Measurements from ENCODE around the gene CDHR3. TPM values are rescaled to one million over a fixed set of nuclear protein-coding genes. Genes with fewer than 3 reads are reported as not detected.

CDHR3 gene
- total and polyA plus RNA-seq, 9 of the 15 experiments (the other 6 are each of a cell fraction or from before 2014, with no cell fraction given) = 0.03 to 0.66 (median 0.24) TPM; not detected in 1

DNA sequence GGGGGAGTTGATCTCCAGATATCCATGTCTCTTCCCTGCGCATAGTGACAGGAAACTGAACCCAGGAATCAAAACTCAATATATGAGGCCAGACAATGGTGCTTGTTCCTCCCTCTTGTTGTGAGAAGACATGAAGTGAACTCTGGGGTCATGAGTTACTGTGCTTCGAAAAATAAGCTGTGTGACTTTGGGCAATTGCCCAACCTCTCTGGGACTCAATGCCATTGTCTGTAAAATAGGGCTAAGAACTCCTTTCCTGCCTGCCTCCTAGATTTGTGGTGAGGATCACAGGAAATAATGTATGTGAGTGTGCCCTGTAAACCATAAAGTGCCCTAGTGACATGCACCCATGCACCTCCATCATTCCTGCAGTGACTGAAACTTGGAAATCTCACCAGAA lies 100.6 kb downstream of the CDHR3 start:
- Histone ChIP-seq H3K79me2 (ENCODE audit: control insufficient read depth, insufficient read depth, low read length) (no peaks in the 10 kb centered on the region), H4K20me1 (replicated peaks; ENCODE audit: control insufficient read depth, insufficient read depth, low read length) (peaks cover 7% of the 10 kb centered on the region; the same call in 1 of the 2 replicates), H3K36me3 (ENCODE audit: control insufficient read depth, insufficient read depth, low read length) (no peaks in the 10 kb centered on the region), H3K4me3 (no peak overlapping the region), H3K4me2 (ENCODE audit: insufficient read depth, low read length) (no peak overlapping the region), H2AFZ (ENCODE audit: low read depth, low read length) (no peak overlapping the region), H3K27me3 (ENCODE audit: control insufficient read depth in 2 of 2, insufficient read depth in 2 of 2, low read length in 2 of 2) (peaks cover 25 to 61% of the 10 kb centered on the region in 2 experiments; a peak in 4 of 5 replicates), H3K9me1 (ENCODE audit: control insufficient read depth, insufficient read depth, low read length) (peaks cover 7% of the 10 kb centered on the region), H3K4me1 (replicated peaks in 1 of 2; ENCODE audit: control insufficient read depth in 2 of 2, insufficient read depth in 2 of 2, low read length in 2 of 2) (peaks cover 11 to 21% of the 10 kb centered on the region in 2 experiments), H3K9me3 (replicated peaks; ENCODE audit: control insufficient read depth, insufficient read depth, low read depth, low read length) (no peaks in the 10 kb centered on the region), H3K9ac (ENCODE audit: insufficient read depth in 1 of 2, low read depth in 2 of 2, low read length in 2 of 2) (no peak overlapping the region), H3K27ac (ENCODE audit: extremely low read depth, low read depth, low read length) (no peak overlapping the region)
- ChIA-PET POLR2A (interaction anchor here (1.0 kb wide), 1 partner anchor 13 kb away, joined by 3 read pairs; no protein-coding TSS in a partner anchor), CTCF (ENCODE audit: low intra/inter-chr PET ratio) (no interaction called here)
- intact Hi-C loops (cut with micrococcal nuclease) = no loop called here
- no peak for DNase-seq (ENCODE audit: extremely low read depth in 1 of 4, low spot score in 3 of 4)
- no peak for ATAC-seq
- FAIRE-seq = no peak
- WGBS (ENCODE audit: insufficient coverage, low coverage, missing lambda C conversion rate) = 38% methylated on average over 2 of the region's 2 CpGs
- in situ Hi-C loops (cut with MboI) = no loop called here
- BruUV-seq (replicated peaks) = no TSS peak
- TF ChIP-seq BCOR (IDR thresholded peaks at IDR 0.05) = peak; percentile 66; the same call in 1 of the 2 replicates
- TF ChIP-seq, protein P1, sequence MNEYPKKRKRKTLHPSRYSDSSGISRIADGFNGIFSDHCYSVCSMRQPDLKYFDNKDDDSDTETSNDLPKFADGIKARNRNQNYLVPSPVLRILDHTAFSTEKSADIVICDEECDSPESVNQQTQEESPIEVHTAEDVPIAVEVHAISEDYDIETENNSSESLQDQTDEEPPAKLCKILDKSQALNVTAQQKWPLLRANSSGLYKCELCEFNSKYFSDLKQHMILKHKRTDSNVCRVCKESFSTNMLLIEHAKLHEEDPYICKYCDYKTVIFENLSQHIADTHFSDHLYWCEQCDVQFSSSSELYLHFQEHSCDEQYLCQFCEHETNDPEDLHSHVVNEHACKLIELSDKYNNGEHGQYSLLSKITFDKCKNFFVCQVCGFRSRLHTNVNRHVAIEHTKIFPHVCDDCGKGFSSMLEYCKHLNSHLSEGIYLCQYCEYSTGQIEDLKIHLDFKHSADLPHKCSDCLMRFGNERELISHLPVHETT (CRISPR knock-in tag; conservative IDR thresholded peaks at IDR 0.05 in 1 of 2, IDR thresholded peaks at IDR 0.05 in 1 of 2) = no peak
- 0 out of 2 replicates have a peak, but pooled peaks have one; percentile 22 for TF ChIP-seq SMARCA5 (IDR thresholded peaks at IDR 0.05)
- no peak for TF ChIP-seq CHCHD3 (CRISPR knock-in tag; IDR thresholded peaks at IDR 0.05)
- TF ChIP-seq, protein P2, sequence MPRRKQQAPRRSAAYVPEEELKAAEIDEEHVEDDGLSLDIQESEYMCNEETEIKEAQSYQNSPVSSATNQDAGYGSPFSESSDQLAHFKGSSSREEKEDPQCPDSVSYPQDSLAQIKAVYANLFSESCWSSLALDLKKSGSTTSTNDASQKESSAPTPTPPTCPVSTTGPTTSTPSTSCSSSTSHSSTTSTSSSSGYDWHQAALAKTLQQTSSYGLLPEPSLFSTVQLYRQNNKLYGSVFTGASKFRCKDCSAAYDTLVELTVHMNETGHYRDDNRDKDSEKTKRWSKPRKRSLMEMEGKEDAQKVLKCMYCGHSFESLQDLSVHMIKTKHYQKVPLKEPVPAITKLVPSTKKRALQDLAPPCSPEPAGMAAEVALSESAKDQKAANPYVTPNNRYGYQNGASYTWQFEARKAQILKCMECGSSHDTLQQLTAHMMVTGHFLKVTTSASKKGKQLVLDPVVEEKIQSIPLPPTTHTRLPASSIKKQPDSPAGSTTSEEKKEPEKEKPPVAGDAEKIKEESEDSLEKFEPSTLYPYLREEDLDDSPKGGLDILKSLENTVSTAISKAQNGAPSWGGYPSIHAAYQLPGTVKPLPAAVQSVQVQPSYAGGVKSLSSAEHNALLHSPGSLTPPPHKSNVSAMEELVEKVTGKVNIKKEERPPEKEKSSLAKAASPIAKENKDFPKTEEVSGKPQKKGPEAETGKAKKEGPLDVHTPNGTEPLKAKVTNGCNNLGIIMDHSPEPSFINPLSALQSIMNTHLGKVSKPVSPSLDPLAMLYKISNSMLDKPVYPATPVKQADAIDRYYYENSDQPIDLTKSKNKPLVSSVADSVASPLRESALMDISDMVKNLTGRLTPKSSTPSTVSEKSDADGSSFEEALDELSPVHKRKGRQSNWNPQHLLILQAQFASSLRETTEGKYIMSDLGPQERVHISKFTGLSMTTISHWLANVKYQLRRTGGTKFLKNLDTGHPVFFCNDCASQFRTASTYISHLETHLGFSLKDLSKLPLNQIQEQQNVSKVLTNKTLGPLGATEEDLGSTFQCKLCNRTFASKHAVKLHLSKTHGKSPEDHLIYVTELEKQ (CRISPR knock-in tag; IDR thresholded peaks at IDR 0.05) = 0 out of 2 replicates have a peak, but pooled peaks have one; percentile 14
- peak in 1 of 2 experiments; percentile 21; a peak in 1 of 4 replicates for TF ChIP-seq KDM1A (IDR thresholded peaks at IDR 0.05)
- TF ChIP-seq, protein P3, sequence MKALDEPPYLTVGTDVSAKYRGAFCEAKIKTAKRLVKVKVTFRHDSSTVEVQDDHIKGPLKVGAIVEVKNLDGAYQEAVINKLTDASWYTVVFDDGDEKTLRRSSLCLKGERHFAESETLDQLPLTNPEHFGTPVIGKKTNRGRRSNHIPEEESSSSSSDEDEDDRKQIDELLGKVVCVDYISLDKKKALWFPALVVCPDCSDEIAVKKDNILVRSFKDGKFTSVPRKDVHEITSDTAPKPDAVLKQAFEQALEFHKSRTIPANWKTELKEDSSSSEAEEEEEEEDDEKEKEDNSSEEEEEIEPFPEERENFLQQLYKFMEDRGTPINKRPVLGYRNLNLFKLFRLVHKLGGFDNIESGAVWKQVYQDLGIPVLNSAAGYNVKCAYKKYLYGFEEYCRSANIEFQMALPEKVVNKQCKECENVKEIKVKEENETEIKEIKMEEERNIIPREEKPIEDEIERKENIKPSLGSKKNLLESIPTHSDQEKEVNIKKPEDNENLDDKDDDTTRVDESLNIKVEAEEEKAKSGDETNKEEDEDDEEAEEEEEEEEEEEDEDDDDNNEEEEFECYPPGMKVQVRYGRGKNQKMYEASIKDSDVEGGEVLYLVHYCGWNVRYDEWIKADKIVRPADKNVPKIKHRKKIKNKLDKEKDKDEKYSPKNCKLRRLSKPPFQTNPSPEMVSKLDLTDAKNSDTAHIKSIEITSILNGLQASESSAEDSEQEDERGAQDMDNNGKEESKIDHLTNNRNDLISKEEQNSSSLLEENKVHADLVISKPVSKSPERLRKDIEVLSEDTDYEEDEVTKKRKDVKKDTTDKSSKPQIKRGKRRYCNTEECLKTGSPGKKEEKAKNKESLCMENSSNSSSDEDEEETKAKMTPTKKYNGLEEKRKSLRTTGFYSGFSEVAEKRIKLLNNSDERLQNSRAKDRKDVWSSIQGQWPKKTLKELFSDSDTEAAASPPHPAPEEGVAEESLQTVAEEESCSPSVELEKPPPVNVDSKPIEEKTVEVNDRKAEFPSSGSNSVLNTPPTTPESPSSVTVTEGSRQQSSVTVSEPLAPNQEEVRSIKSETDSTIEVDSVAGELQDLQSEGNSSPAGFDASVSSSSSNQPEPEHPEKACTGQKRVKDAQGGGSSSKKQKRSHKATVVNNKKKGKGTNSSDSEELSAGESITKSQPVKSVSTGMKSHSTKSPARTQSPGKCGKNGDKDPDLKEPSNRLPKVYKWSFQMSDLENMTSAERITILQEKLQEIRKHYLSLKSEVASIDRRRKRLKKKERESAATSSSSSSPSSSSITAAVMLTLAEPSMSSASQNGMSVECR (CRISPR knock-in tag; IDR thresholded peaks at IDR 0.05) = no peak
- TF ChIP-seq, protein P4, sequence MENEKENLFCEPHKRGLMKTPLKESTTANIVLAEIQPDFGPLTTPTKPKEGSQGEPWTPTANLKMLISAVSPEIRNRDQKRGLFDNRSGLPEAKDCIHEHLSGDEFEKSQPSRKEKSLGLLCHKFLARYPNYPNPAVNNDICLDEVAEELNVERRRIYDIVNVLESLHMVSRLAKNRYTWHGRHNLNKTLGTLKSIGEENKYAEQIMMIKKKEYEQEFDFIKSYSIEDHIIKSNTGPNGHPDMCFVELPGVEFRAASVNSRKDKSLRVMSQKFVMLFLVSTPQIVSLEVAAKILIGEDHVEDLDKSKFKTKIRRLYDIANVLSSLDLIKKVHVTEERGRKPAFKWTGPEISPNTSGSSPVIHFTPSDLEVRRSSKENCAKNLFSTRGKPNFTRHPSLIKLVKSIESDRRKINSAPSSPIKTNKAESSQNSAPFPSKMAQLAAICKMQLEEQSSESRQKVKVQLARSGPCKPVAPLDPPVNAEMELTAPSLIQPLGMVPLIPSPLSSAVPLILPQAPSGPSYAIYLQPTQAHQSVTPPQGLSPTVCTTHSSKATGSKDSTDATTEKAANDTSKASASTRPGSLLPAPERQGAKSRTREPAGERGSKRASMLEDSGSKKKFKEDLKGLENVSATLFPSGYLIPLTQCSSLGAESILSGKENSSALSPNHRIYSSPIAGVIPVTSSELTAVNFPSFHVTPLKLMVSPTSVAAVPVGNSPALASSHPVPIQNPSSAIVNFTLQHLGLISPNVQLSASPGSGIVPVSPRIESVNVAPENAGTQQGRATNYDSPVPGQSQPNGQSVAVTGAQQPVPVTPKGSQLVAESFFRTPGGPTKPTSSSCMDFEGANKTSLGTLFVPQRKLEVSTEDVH (IDR thresholded peaks at IDR 0.05; ENCODE audit: low read depth, partially characterized antibody) = no peak
- peak; percentile 61 for TF ChIP-seq RBM25 (IDR thresholded peaks at IDR 0.05; ENCODE audit: low read depth, low read length, severe bottlenecking)

All from K562 (cell line).